PC-3 (cell line): ENCODE data around the gene ATG7. TPM values are rescaled to one million over a fixed set of nuclear protein-coding genes. Genes with fewer than 3 reads are reported as not detected.

ENCODE experiments used
- ATAC-seq: fragments of 200-7000 bp; cut with Tn5 transposase; 2 replicates; pipeline ENCODE4 v1.9.1; 2020; ENCODE audit warnings: mild to moderate bottlenecking, moderate library complexity
- BruUV-seq: library from RNA; stranded (reverse); fragments of 400-500 nt; replicated peaks from 2 replicates; lab custom pipeline; 2021; lab: Mats Ljungman, UMichigan
- CTCF ChIA-PET: fragments of 300-600 bp; sonication (Branson Sonifier 250); formaldehyde crosslinking; loops from one replicate; lab custom pipeline; 2022; ENCODE audit warnings: antibody characterized with exemption; lab: Charles Lee
- POLR2A ChIA-PET: fragments of 300-600 bp; sonication (Branson Sonifier 250); formaldehyde crosslinking; loops from one replicate; lab custom pipeline; 2022; ENCODE audit warnings: antibody characterized with exemption; ENCODE audit not compliant: unreplicated experiment; lab: Charles Lee
- DNase-seq: peaks from one replicate; pipeline ENCODE4 v3.0.0-alpha.2; 2015
- H2AFZ ChIP-seq: fragments of 300-600 bp; sonication (generic); 2 replicates; pipeline ENCODE4 v1.6.0; 2016; ENCODE audit warnings: antibody characterized with exemption, low read length
- H3F3A ChIP-seq: fragments of 300-600 bp; sonication (generic); one replicate; pipeline ENCODE4 v1.6.0; 2017; ENCODE audit warnings: antibody characterized with exemption, low read length, control low read depth, mild to moderate bottlenecking; ENCODE audit not compliant: unreplicated experiment
- H3K27ac ChIP-seq: fragments of 300-600 bp; sonication (generic); 2 replicates; pipeline ENCODE4 v1.5.1; 2016; ENCODE audit warnings: mild to moderate bottlenecking, low read length
- H3K27me3 ChIP-seq: fragments of 300-600 bp; sonication (generic); 2 replicates; pipeline ENCODE4 v1.6.1; 2016; ENCODE audit warnings: low read length, mixed read lengths
- H3K36me3 ChIP-seq: fragments of 300-600 bp; sonication (generic); 2 replicates; pipeline ENCODE4 v1.6.1; 2016; ENCODE audit warnings: low read depth, mixed run types, low read length, mixed read lengths
- H3K4me1 ChIP-seq: fragments of 300-600 bp; sonication (generic); 2 replicates; pipeline ENCODE4 v1.5.1; 2016; ENCODE audit warnings: low read length; ENCODE audit not compliant: insufficient read depth
- H3K4me2 ChIP-seq: fragments of 300-600 bp; sonication (generic); 2 replicates; pipeline ENCODE4 v1.6.0; 2016; ENCODE audit warnings: low read length
- H3K4me3 ChIP-seq: fragments of 300-600 bp; sonication (generic); 2 replicates; pipeline ENCODE4 v1.5.1; 2016; ENCODE audit warnings: mild to moderate bottlenecking, low read length, mixed read lengths
- H3K79me2 ChIP-seq: fragments of 300-600 bp; sonication (generic); 2 replicates; pipeline ENCODE4 v1.6.1; 2017; ENCODE audit warnings: low read length, mixed read lengths
- H3K9ac ChIP-seq: fragments of 300-600 bp; sonication (generic); 2 replicates; pipeline ENCODE4 v1.6.0; 2016; ENCODE audit warnings: mild to moderate bottlenecking, low read length
- H3K9me2 ChIP-seq: fragments of 300-600 bp; sonication (generic); replicated peaks from 2 replicates; pipeline ENCODE4 v1.6.1; 2016; ENCODE audit warnings: mixed run types, low read length, mixed read lengths
- H3K9me3 ChIP-seq: fragments of 300-600 bp; sonication (generic); 2 replicates; pipeline ENCODE4 v1.6.1; 2016; ENCODE audit warnings: low read length, mixed read lengths
- H4K20me1 ChIP-seq: fragments of 300-600 bp; sonication (generic); 2 replicates; pipeline ENCODE4 v1.6.1; 2016; ENCODE audit warnings: low read length, mixed read lengths
- CTCF ChIP-seq: fragments of 300-600 bp; sonication (generic); conservative IDR thresholded peaks from 2 replicates; pipeline ENCODE4 v1.5.1; 2017; ENCODE audit warnings: antibody characterized with exemption, low read depth, mild to moderate bottlenecking, low read length
- EZH2 ChIP-seq: fragments of 300-600 bp; sonication (generic); IDR thresholded peaks from one replicate; pipeline ENCODE4 v1.6.1; 2017; ENCODE audit warnings: antibody characterized with exemption, mild to moderate bottlenecking, low read length; ENCODE audit not compliant: unreplicated experiment
- EZH2phosphoT487 ChIP-seq: fragments of 300-600 bp; sonication (generic); IDR thresholded peaks from 2 replicates; pipeline ENCODE4 v1.6.1; 2018; ENCODE audit warnings: mild to moderate bottlenecking, antibody characterized with exemption, low read length, borderline replicate concordance
- intact Hi-C: fragments of 100-400 bp; cut with micrococcal nuclease; formaldehyde crosslinking; loops from 2 replicates; pipeline ENCODE4 v1.9.0; 2023
- total RNA-seq: library from RNA; depleted of rRNA; stranded (reverse); fragments of >200 nt; gene quantifications from 2 replicates; pipeline ENCODE4 v1.2.3, GENCODE V29; 2014

The ATG7 gene
- total RNA-seq, 1 experiment from 2014 or later, result 36.5 TPM

- Histone ChIP-seq H3K4me1 (peaks cover 23% of the 10 kb centered on the region), H3K9me3 (no peaks in the 10 kb centered on the region), H3K9ac (peak overlapping the region; percentile 11; the same call in 1 of the 2 replicates), H3F3A (no peaks in the 10 kb centered on the region), H3K79me2 (no peaks in the 10 kb centered on the region), H3K4me3 (no peak overlapping the region), H4K20me1 (no peaks in the 10 kb centered on the region), H2AFZ (0 out of 2 replicates have a peak overlapping the region, but pooled peaks have one; percentile 6), H3K27me3 (no peaks in the 10 kb centered on the region), H3K27ac (peak overlapping the region; percentile 61), H3K4me2 (peak overlapping the region; percentile 63), H3K9me2 (no peaks in the 10 kb centered on the region), H3K36me3 (0 out of 2 replicates have a peak, but pooled peaks cover 2% of the 10 kb centered on the region)
- ChIA-PET CTCF (interaction anchor here (0.6 to 1.0 kb wide), 3 partner anchors 28 to 51 kb away, joined by 3 to 6 read pairs (median 3); no protein-coding TSS in a partner anchor), POLR2A (interaction anchor here (0.5 to 0.7 kb wide), 3 partner anchors 13 to 263 kb away, joined by 3 to 4 read pairs (median 3); no protein-coding TSS in a partner anchor)
- intact Hi-C loops, result no loop called here
- TF ChIP-seq EZH2phosphoT487, result no peak
- TF ChIP-seq EZH2, result no peak
- TF ChIP-seq CTCF, result no peak
- ATAC-seq (no peak; the same call in 1 of the 2 replicates), DNase-seq (no peak)
- no TSS peak for BruUV-seq
These were observed 236.4 kb downstream of the ATG7 start for GRCh38 chr3:11508346-11509172.

GRCh38 chr3:11509173-11510000, 237.2 kb downstream of the ATG7 start:
- H3F3A ChIP-seq, result no peaks in the 10 kb centered on the region
- no peaks in the 10 kb centered on the region for H3K27me3 ChIP-seq
- H3K9me3 ChIP-seq, result no peaks in the 10 kb centered on the region
- ATAC-seq (peak; percentile 79), DNase-seq (peak; percentile 58)
- no peaks in the 10 kb centered on the region for H4K20me1 ChIP-seq
- no peak overlapping the region for H3K4me3 ChIP-seq
- peak overlapping the region; percentile 61 for H3K27ac ChIP-seq
- peak overlapping the region; percentile 63 for H3K4me2 ChIP-seq
- 0 out of 2 replicates have a peak, but pooled peaks cover 2% of the 10 kb centered on the region for H3K36me3 ChIP-seq
- 0 out of 2 replicates have a peak overlapping the region, but pooled peaks have one; percentile 6 for H2AFZ ChIP-seq
- intact Hi-C loops, result no loop called here
- H3K9me2 ChIP-seq, result no peaks in the 10 kb centered on the region
- CTCF ChIA-PET, result interaction anchor here (0.6 to 1.0 kb wide), 3 partner anchors 27 to 51 kb away, joined by 3 to 6 read pairs (median 3); no protein-coding TSS in a partner anchor
- peak overlapping the region; percentile 11 for H3K9ac ChIP-seq
- TF ChIP-seq CTCF, result no peak
- TF ChIP-seq EZH2, result no peak
- no peak for TF ChIP-seq EZH2phosphoT487
- no peaks in the 10 kb centered on the region for H3K79me2 ChIP-seq
- no TSS peak for BruUV-seq
- H3K4me1 ChIP-seq, result peaks cover 31% of the 10 kb centered on the region
- POLR2A ChIA-PET, result interaction anchor here (0.7 kb wide), 1 partner anchor 79 kb away, joined by 3 read pairs; no protein-coding TSS in a partner anchor
